Mammary microvascular endothelial cell (primary cell): ENCODE results near the gene CYB561D2. TPM values are rescaled to one million over a fixed set of nuclear protein-coding genes. Genes with fewer than 3 reads are reported as not detected.

Source experiments
- total RNA-seq: library from RNA; depleted of rRNA; stranded (reverse); fragments of >200 nt; gene quantifications from 2 replicates; pipeline ENCODE4 v1.2.3, GENCODE V29; 2015

The CYB561D2 gene
- total RNA-seq: 37.2 and 39.8 TPM in 2 replicates

GRCh38 chr3:50350527-50351322, at the start of gene CYB561D2, which contains the start of gene NPRL2:
CYB561D2 (plus strand) TSS chr3:50350862; CDS start chr3:50351434, 572 bp downstream.
NPRL2 (minus strand) TSS chr3:50350775; CDS start chr3:50350652, 123 bp downstream.

GRCh38 chr3:50303013-50303815, 47.4 kb upstream of the CYB561D2 start, which contains the start of gene HYAL1:
HYAL1 (minus strand) TSS chr3:50303574; CDS start chr3:50302956, 618 bp downstream.

DNA sequence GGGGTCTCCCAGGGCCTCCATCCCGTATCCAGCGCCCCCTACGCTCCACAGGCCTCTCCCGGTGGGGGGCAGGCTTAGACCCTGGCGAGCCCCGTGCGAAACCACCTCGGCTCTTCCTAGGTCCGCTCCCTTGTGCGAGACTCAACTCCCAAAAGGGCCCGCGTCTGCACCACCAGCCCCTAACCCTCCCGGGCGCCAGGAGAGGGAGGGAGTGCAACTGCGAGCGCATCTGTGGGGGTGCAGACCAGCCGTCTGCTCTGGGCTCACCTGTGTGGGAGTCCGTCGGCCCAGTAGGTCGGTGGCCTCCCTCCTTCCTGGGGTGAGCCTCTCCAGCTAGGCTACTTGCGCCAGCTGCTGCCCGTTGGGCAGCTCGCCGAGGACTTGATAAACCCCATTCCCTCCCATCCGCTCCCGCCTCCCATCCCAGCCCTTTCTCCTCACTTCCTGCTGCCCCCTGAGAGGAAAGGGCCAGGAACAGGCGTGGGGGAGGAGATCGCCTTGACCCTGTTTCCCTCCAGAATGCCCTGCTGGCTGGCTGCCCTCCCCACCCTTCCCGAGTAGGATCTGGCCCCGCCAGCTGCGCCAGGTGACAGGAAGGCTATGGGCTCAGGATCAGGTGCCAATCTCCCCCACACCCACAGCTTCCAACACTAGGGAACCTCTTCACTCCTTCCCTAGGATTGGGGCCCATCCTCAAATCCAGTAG, 28.1 kb upstream of the CYB561D2 start, which contains the start of gene HYAL2:
HYAL2 (minus strand) TSS at position 360 of the 706 bp plus-strand sequence. CDS start 2,256 bp downstream, outside the sequence.

DNA sequence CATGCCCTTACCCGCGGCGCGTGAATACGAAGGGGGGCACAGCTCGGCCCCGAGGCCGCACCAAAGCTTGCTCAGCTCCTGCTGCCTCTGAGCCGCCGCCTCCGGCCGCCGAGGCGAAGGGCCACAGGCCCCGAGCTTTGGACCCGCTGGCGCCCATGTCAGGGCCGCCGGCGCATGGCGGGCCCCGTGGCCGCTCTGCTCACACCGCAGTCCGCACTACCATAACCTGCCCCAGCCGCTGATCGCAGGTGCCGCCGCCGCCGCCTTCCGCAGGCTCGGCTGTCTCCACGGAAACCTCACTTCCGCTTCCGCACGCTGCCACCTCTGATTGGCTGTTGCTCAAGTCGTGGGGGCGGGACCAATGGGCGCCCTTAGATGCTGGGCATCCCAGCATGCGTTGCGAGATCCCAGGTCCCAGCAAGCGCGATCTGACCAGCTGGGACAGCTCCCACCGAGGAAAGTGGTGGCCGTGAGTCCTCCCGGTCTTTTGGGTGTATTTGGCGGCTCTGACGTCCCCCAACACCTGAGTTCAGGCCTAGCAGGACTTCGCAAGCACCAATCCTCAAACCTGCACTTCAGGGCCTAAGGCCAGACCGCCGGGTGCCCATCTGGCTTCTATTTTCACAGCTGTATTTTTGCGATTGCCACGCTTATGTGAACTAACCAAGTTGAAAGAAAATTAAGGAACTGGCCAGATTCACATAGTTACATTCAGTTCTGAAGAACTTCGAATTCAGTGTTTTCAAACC, 22.5 kb upstream of the CYB561D2 start, which contains the start of gene TUSC2:
TUSC2 (minus strand) TSS at position 281 of the 749 bp plus-strand sequence; CDS start at position 157, 124 bp downstream.

DNA sequence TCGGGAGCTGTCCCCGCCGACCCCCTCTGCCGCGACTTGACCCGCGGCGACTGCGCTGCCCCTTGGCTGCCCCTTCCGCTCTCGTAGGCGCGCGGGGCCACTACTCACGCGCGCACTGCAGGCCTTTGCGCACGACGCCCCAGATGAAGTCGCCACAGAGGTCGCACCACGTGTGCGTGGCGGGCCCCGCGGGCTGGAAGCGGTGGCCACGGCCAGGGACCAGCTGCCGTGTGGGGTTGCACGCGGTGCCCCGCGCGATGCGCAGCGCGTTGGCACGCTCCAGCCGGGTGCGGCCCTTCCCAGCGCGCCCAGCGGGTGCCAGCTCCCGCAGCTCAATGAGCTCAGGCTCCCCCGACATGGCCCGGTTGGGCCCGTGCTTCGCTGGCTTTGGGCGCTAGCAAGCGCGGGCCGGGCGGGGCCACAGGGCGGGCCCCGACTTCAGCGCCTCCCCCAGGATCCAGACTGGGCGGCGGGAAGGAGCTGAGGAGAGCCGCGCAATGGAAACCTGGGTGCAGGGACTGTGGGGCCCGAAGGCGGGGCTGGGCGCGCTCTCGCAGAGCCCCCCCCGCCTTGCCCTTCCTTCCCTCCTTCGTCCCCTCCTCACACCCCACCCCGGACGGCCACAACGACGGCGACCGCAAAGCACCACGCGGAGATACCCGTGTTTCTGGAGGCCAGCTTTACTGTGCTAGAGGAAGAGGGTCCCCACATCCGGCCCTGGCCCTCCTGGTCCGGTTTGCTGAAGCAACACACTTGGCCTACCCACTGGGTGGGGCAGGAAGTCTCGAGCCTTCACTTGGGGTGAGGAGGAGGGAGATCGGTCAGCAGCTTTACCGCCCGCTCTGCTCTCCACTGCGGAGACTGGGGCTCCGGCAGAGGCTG, 10.0 kb upstream of the CYB561D2 start, which contains the start of gene RASSF1:
RASSF1 (minus strand) TSS at position 389 of the 882 bp plus-strand sequence; CDS start at position 358, 31 bp downstream.

GRCh38 chr3:50345586-50346234, 5.0 kb upstream of the CYB561D2 start, which contains the start of gene ZMYND10:
ZMYND10 (minus strand) TSS chr3:50345732; CDS start chr3:50345579, 153 bp downstream.

DNA sequence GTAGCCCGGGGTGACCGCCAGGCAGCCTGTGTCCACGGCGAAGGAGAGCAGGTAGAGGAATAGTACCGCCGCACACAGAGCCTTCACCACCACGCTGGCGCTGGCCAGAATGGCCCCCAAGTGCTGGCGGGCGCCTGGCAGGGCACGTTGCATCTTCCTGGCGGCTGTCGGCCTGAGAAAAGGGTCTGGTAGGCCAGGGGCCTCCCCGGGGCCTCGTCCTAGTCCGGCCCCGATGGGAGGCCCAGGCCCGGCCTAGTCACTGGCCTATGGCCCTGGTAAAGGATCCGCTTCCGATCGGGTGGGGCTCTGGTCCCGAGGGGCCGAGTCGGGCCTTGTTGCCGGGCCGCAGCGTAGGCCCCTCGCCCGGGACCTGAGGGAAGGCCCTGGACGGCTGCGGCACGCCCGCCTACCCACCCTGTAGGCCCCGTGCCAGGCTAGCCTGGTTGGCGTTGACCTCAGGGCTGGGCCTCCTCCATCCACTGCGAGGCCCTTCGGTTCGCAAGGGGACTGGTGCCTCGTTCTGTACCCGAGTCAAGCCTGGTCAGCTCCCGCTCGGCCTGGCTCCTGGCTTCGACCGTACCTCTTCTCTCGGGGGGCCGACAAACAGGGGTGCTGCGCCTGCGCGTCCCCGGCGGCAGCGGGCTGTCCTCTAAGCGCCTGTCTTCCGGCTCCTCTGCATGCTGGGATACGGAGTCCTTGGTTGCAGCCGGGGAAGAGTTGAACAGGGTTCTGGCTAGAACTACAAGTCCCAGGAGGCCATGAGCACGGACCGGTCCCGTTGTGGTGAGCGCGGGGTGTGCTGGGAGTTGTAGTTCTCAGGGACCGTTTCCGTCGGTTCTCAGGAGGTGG, 8.5 kb downstream of the CYB561D2 start, which contains the start of gene TMEM115:
TMEM115 (minus strand) TSS at position 611 of the 849 bp plus-strand sequence; CDS start at position 153, 458 bp downstream.

Other genes starting within 250 kb of the CYB561D2 start
- 160 and 166 TPM in 2 replicates for gene SEMA3F, start 195.5 kb upstream of the CYB561D2 start, total RNA-seq
- 0.13 TPM in 1 of 2 replicates, not detected in the other for gene GNAT1, start 159.3 kb upstream of the CYB561D2 start, total RNA-seq
- 0.20 TPM in 1 of 2 replicates, not detected in the other for gene SLC38A3, start 145.6 kb upstream of the CYB561D2 start, total RNA-seq
- 644 and 665 TPM in 2 replicates for gene GNAI2, start 114.7 kb upstream of the CYB561D2 start, total RNA-seq
- 0.05 TPM in 1 of 2 replicates, not detected in the other for gene SEMA3B, start 81.7 kb upstream of the CYB561D2 start, total RNA-seq
- not detected in 2 replicates for gene LSMEM2, start 71.8 kb upstream of the CYB561D2 start, total RNA-seq
- gene IFRD2, start 58.4 kb upstream of the CYB561D2 start, total RNA-seq: 150 and 170 TPM in 2 replicates
- 6.6 and 15.1 TPM in 2 replicates for gene HYAL3, start 51.5 kb upstream of the CYB561D2 start, total RNA-seq
- gene NAA80, start 51.5 kb upstream of the CYB561D2 start, total RNA-seq: 11.6 and 16.2 TPM in 2 replicates
- 5.1 and 9.8 TPM in 2 replicates for gene HYAL1, start 47.3 kb upstream of the CYB561D2 start, total RNA-seq
- gene HYAL2, start 28.1 kb upstream of the CYB561D2 start, total RNA-seq: 505 and 575 TPM in 2 replicates
- gene TUSC2, start 22.6 kb upstream of the CYB561D2 start, total RNA-seq: 46.2 and 59.0 TPM in 2 replicates
- gene RASSF1, start 10.0 kb upstream of the CYB561D2 start, total RNA-seq: 29.8 and 33.4 TPM in 2 replicates
- not detected in 2 replicates for gene ZMYND10, start 5.1 kb upstream of the CYB561D2 start, total RNA-seq
- 15.0 and 15.5 TPM in 2 replicates for gene NPRL2, start 87 bp upstream of the CYB561D2 start, total RNA-seq
- gene TMEM115, start 8.7 kb downstream of the CYB561D2 start, total RNA-seq: 61.1 and 68.4 TPM in 2 replicates
- 0.05 TPM in 1 of 2 replicates, not detected in the other for gene CACNA2D2, start 152.8 kb downstream of the CYB561D2 start, total RNA-seq
- 0.74 and 0.80 TPM in 2 replicates for gene C3orf18, start 216.9 kb downstream of the CYB561D2 start, total RNA-seq
- gene HEMK1, start 218.7 kb downstream of the CYB561D2 start, total RNA-seq: 8.0 and 9.3 TPM in 2 replicates